Measurements from ENCODE around the gene ATXN10. TPM values are rescaled to one million over a fixed set of nuclear protein-coding genes. Genes with fewer than 3 reads are reported as not detected.

The ATXN10 gene
- total and polyA plus RNA-seq, 2 of the 13 experiments (the other 11 are each of a cell fraction or from before 2014, with no cell fraction given), result 60.1 to 194 TPM

GRCh38 chr22:45832180-45832579 is 160.5 kb downstream of the ATXN10 start (continued):
- TF ChIP-seq RORA (CRISPR knock-in tag; IDR thresholded peaks at IDR 0.05), result no peak
- TF ChIP-seq ZNF607 (CRISPR knock-in tag; IDR thresholded peaks at IDR 0.05; ENCODE audit: borderline replicate concordance), result no peak
- TF ChIP-seq NONO (IDR thresholded peaks at IDR 0.05), result no peak
- TF ChIP-seq NONO (CRISPR knock-in tag; conservative IDR thresholded peaks at IDR 0.05), result no peak
- TF ChIP-seq ZBTB34 (CRISPR knock-in tag; IDR thresholded peaks at IDR 0.05), result no peak
- no peak for TF ChIP-seq ZNF276 (CRISPR knock-in tag; IDR thresholded peaks at IDR 0.05; ENCODE audit: low read depth)
- TF ChIP-seq CHD2 (IDR thresholded peaks at IDR 0.05; ENCODE audit: low read depth, low read length), result no peak
- TF ChIP-seq ZNF136 (CRISPR knock-in tag; IDR thresholded peaks at IDR 0.05; ENCODE audit: low read depth), result no peak
- no peak for TF ChIP-seq ZNF143 (CRISPR knock-in tag; IDR thresholded peaks at IDR 0.05)
- no peak for TF ChIP-seq ZSCAN20 (CRISPR knock-in tag; IDR thresholded peaks at IDR 0.05; ENCODE audit: borderline replicate concordance)
- no peak for TF ChIP-seq ARID2 (CRISPR knock-in tag; IDR thresholded peaks at IDR 0.05; ENCODE audit: borderline replicate concordance)

All from HepG2 (cell line).